Hepatocyte (in vitro differentiated cells): ENCODE data around the gene ISYNA1. TPM values are rescaled to one million over a fixed set of nuclear protein-coding genes. Genes with fewer than 3 reads are reported as not detected.

Experiments
- DNase-seq: peaks from one replicate; pipeline ENCODE4 v3.0.0-alpha.2; 2016; ENCODE audit warnings: low spot score
- H2AFZ ChIP-seq: fragments of 200-600 bp; sonication (generic); 2 replicates; pipeline ENCODE4 v1.6.0; 2016; ENCODE audit warnings: antibody characterized with exemption, mild to moderate bottlenecking
- H3K27ac ChIP-seq: fragments of 200-600 bp; sonication (generic); 2 replicates; pipeline ENCODE4 v1.5.1; 2016; ENCODE audit warnings: mild to moderate bottlenecking
- H3K27me3 ChIP-seq: fragments of 200-600 bp; sonication (generic); 2 replicates; pipeline ENCODE4 v1.6.1; 2016
- H3K36me3 ChIP-seq: fragments of 200-600 bp; sonication (generic); replicated peaks from 2 replicates; pipeline ENCODE4 v1.5.1; 2016; ENCODE audit warnings: low read depth; ENCODE audit not compliant: insufficient read depth
- H3K4me1 ChIP-seq: fragments of 200-600 bp; sonication (generic); 2 replicates; pipeline ENCODE4 v1.5.1; 2016; ENCODE audit warnings: mild to moderate bottlenecking, moderate library complexity; ENCODE audit not compliant: insufficient read depth
- H3K4me2 ChIP-seq: fragments of 200-600 bp; sonication (generic); 2 replicates; pipeline ENCODE4 v1.6.0; 2016
- H3K4me3 ChIP-seq: fragments of 200-600 bp; sonication (generic); 2 replicates; pipeline ENCODE4 v1.5.1; 2016; ENCODE audit warnings: mild to moderate bottlenecking
- H3K79me2 ChIP-seq: fragments of 200-600 bp; sonication (generic); 2 replicates; pipeline ENCODE4 v1.6.0; 2017; ENCODE audit warnings: mild to moderate bottlenecking
- H3K9me2 ChIP-seq: fragments of 200-600 bp; sonication (generic); replicated peaks from 2 replicates; pipeline ENCODE4 v1.6.0; 2017; ENCODE audit warnings: mild to moderate bottlenecking; ENCODE audit not compliant: insufficient read depth
- H3K9me3 ChIP-seq: fragments of 200-600 bp; sonication (generic); 2 replicates; pipeline ENCODE4 v1.5.1; 2016; ENCODE audit warnings: low read depth, mild to moderate bottlenecking
- H4K20me1 ChIP-seq: fragments of 200-600 bp; sonication (generic); 2 replicates; pipeline ENCODE4 v1.6.0; 2016; ENCODE audit warnings: mild to moderate bottlenecking; ENCODE audit not compliant: insufficient read depth, poor library complexity, severe bottlenecking
- CTCF ChIP-seq: fragments of 200-600 bp; sonication (generic); IDR thresholded peaks from 2 replicates; pipeline ENCODE4 v1.5.1; 2016; ENCODE audit warnings: antibody characterized with exemption, mild to moderate bottlenecking; ENCODE audit not compliant: poor library complexity
- EZH2 ChIP-seq: fragments of 200-600 bp; sonication (generic); IDR thresholded peaks from 2 replicates; pipeline ENCODE4 v1.6.1; 2016; ENCODE audit warnings: antibody characterized with exemption, mild to moderate bottlenecking, borderline replicate concordance
- EZH2phosphoT487 ChIP-seq: fragments of 200-600 bp; sonication (generic); IDR thresholded peaks from one replicate; pipeline ENCODE4 v1.6.1; 2018; ENCODE audit warnings: antibody characterized with exemption, mild to moderate bottlenecking, low read depth, moderate library complexity; ENCODE audit not compliant: unreplicated experiment, severe bottlenecking
- WGBS: methylation state at CpG from one replicate; pipeline ENCODE4 v1.1.6; 2016; ENCODE audit warnings: low lambda C conversion rate; ENCODE audit errors: missing lambda C conversion rate; 5-methylcytosine and 5-hydroxymethylcytosine counted together
- polyA plus RNA-seq: library from polyadenylated mRNA; unstranded; fragments of >200 nt; fragmentation: Nextera tagmentation; extraction: Ambion mirVana; gene quantifications from 2 replicates; pipeline ENCODE4 v1.2.1, GENCODE V29; 2016
- total RNA-seq: library from RNA; depleted of rRNA; stranded (reverse); fragments of >200 nt; gene quantifications from 2 replicates; pipeline ENCODE4 v1.2.3, GENCODE V29; 2014

The ISYNA1 gene
- total and polyA plus RNA-seq, 2 experiments from 2014 or later: 51.5 to 144 TPM

GRCh38 chr19:18453269-18454024, 15.5 kb upstream of the ISYNA1 start:
- 87% methylated on average over 10 of the region's 10 CpGs for WGBS
- Histone ChIP-seq H3K9me2 (no peaks in the 10 kb centered on the region), H3K27ac (no peak overlapping the region), H3K79me2 (no peaks in the 10 kb centered on the region), H2AFZ (no peak overlapping the region), H3K4me2 (no peak overlapping the region), H3K36me3 (no peaks in the 10 kb centered on the region), H3K4me1 (peaks cover 4% of the 10 kb centered on the region), H3K4me3 (no peak overlapping the region), H4K20me1 (no peaks in the 10 kb centered on the region), H3K9me3 (no peaks in the 10 kb centered on the region), H3K27me3 (no peaks in the 10 kb centered on the region)
- TF ChIP-seq CTCF (no peak), EZH2 (no peak), EZH2phosphoT487 (no peak)
- DNase-seq: no peak

GRCh38 chr19:18452386-18452785, 14.5 kb upstream of the ISYNA1 start:
- Histone ChIP-seq H3K9me3 (no peaks in the 10 kb centered on the region), H3K27me3 (no peaks in the 10 kb centered on the region), H3K9me2 (no peaks in the 10 kb centered on the region), H3K36me3 (no peaks in the 10 kb centered on the region), H3K4me1 (peaks cover 4% of the 10 kb centered on the region), H4K20me1 (no peaks in the 10 kb centered on the region), H2AFZ (no peak overlapping the region), H3K27ac (no peak overlapping the region), H3K4me2 (no peak overlapping the region), H3K4me3 (no peak overlapping the region), H3K79me2 (no peaks in the 10 kb centered on the region)
- 74% methylated on average over 3 of the region's 3 CpGs for WGBS
- no peak for DNase-seq
- TF ChIP-seq EZH2phosphoT487: no peak
- no peak for TF ChIP-seq EZH2
- no peak for TF ChIP-seq CTCF

GRCh38 chr19:18450931-18451836, 13.3 kb upstream of the ISYNA1 start:
- no peaks in the 10 kb centered on the region for H3K9me2 ChIP-seq
- H3K27ac ChIP-seq: no peak overlapping the region
- no peaks in the 10 kb centered on the region for H3K36me3 ChIP-seq
- H3K9me3 ChIP-seq: no peaks in the 10 kb centered on the region
- H3K27me3 ChIP-seq: no peaks in the 10 kb centered on the region
- TF ChIP-seq EZH2 (no peak), CTCF (peak; percentile 97)
- 55% methylated on average over 26 of the region's 26 CpGs for WGBS
- peaks cover 4% of the 10 kb centered on the region for H3K4me1 ChIP-seq
- no peak overlapping the region for H3K4me2 ChIP-seq
- DNase-seq: peak; percentile 89
- H3K79me2 ChIP-seq: no peaks in the 10 kb centered on the region
- H2AFZ ChIP-seq: no peak overlapping the region
- H4K20me1 ChIP-seq: no peaks in the 10 kb centered on the region
- no peak overlapping the region for H3K4me3 ChIP-seq
